T-helper 1 cell treated with Interleukin-12 subunit alpha and Interleukin-12 subunit beta and Interleukin-4 antibody, amounts not matched to agents 30 μg/mL and 1 μg/mL, for 36 hours (primary cell): Measurements from ENCODE around the gene KCNJ4.
A peak's percentile ranks its signal among the peaks of the same experiment; 100 is the strongest.
"Not testable (repeated sequence)": the region's sequence is repeated elsewhere in the genome, so short reads cannot be mapped to it uniquely, and the experiment has no call there.

Experiments used
- H3K27ac Mint-ChIP-seq: one replicate; pipeline ENCODE4 v1.8.0; 2021; ENCODE audit warnings: mild to moderate bottlenecking, mixed read lengths
- H3K27me3 Mint-ChIP-seq: one replicate; pipeline ENCODE4 v1.8.0; 2021; ENCODE audit warnings: low read depth, mixed read lengths
- H3K36me3 Mint-ChIP-seq: one replicate; pipeline ENCODE4 v1.8.0; 2021; ENCODE audit warnings: low read depth, mixed read lengths
- H3K4me1 Mint-ChIP-seq: one replicate; pipeline ENCODE4 v1.8.0; 2021; ENCODE audit warnings: low read depth, mixed read lengths
- H3K4me3 Mint-ChIP-seq: one replicate; pipeline ENCODE4 v1.8.0; 2021; ENCODE audit warnings: mild to moderate bottlenecking, moderate library complexity, mixed read lengths
- H3K9me3 Mint-ChIP-seq: one replicate; pipeline ENCODE4 v1.8.0; 2021; ENCODE audit warnings: mixed read lengths

The KCNJ4 gene

DNA sequence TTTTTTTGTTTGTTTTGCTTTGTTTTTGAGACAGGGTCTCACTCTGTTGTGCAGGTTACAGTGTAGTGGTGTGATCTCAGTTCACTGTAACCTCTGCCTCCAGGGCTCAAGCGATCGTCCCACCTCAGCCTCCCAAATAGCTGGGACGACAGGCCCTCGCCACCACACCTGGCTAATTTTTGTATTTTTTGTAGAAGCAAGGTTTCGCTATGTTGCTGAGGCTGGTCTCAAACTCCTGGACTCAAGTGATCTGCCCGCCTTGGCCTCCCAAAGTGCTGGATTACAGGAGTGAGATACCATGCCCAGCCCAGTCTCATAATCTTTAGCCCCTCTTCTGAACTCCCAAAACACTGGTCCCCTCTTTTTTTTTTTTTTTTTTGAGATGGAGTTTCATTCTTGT, 50.6 kb downstream of the KCNJ4 start:
- Mint-ChIP-seq H3K9me3 (no peaks in the 10 kb centered on the region), H3K36me3 (no peaks in the 10 kb centered on the region), H3K27me3 (peaks cover 29% of the 10 kb centered on the region), H3K4me3 (no peak overlapping the region), H3K4me1 (peaks cover 3% of the 10 kb centered on the region), H3K27ac (no peak overlapping the region)

DNA sequence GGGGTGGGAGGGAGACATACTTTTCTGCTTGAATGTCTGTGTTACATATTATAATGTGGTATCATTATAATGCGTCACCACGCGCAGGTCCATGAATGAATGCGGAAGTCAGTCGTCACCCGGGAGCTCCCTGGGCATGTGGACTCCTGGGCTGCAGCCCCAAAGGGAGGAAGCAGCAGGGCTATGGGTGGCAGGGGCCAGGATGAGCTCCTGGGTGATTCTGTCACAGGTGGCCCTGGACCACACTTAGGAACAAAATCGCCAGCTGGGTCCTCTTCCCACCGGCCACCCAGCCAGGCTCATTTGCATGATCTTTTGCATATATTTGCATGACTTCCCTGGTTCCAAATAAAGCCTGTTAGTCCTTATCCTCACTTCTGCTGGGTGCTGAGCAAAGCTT, 51.2 kb downstream of the KCNJ4 start:
- peaks cover 3% of the 10 kb centered on the region for H3K4me1 Mint-ChIP-seq
- H3K36me3 Mint-ChIP-seq: no peaks in the 10 kb centered on the region
- H3K27ac Mint-ChIP-seq: no peak overlapping the region
- H3K4me3 Mint-ChIP-seq: no peak overlapping the region
- H3K9me3 Mint-ChIP-seq: no peaks in the 10 kb centered on the region
- peaks cover 29% of the 10 kb centered on the region for H3K27me3 Mint-ChIP-seq

DNA sequence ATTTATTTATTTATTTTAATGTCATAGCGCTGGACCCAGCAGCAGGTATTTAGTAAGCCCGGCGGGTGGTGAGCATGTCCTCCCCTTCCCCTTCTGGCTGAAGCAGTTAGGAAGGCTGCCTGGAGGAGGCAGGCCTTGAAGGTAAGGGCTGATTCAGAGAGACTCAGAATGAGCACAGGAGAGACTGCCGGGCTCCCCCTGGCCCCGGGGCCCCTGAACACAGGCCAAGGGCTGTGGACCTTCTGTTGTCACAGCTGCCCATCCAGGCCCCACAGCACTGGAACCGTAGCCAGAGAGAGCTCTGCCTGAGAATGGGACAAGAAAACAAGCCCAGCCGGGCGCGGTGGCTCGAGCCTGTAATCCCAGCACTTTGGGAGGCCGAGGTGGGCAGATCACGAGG, 52.8 kb downstream of the KCNJ4 start:
- H3K36me3 Mint-ChIP-seq: no peaks in the 10 kb centered on the region
- H3K27ac Mint-ChIP-seq: no peak overlapping the region
- no peak overlapping the region for H3K4me3 Mint-ChIP-seq
- peaks cover 3% of the 10 kb centered on the region for H3K4me1 Mint-ChIP-seq
- H3K9me3 Mint-ChIP-seq: no peaks in the 10 kb centered on the region
- H3K27me3 Mint-ChIP-seq: peaks cover 26% of the 10 kb centered on the region

DNA sequence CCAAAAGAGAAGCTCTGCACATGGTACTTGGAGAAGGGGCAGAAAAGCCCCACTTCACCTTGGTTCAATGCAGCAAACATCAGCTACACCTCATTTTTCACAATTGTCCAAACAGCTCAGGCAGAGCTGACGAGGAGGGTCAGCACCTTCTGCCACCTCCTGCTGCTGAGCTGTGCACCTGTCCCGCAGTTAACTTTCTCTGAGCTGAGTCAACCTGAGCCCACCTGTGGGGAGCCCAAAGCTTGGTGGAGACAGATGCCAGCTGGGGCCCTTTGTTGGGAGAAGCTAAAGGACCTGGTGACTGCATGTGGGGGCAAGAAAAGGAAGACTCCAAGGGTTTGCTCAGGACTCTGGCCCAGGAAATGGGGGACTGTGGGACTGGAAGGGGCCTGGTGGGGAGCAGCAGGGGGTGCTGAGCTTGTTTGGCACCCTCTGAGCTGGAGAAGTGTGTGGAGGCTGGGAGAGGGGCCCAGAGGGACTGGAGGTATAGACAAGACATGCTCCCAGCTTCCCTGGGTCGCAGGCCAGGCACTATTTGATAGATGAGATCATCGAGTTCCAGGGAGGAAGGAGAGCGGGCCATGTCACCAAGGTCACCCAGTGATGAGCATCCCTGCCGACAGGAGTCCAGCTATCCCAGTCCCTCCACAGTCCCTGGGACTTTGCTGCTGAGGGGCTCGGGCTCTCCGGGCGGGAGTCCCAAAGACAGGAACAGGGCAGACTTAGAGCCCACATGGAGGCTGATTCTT, 53.5 kb downstream of the KCNJ4 start:
- peaks cover 8% of the 10 kb centered on the region for H3K4me1 Mint-ChIP-seq
- H3K36me3 Mint-ChIP-seq: no peaks in the 10 kb centered on the region
- H3K27ac Mint-ChIP-seq: no peak overlapping the region
- no peaks in the 10 kb centered on the region for H3K9me3 Mint-ChIP-seq
- peaks cover 26% of the 10 kb centered on the region for H3K27me3 Mint-ChIP-seq
- H3K4me3 Mint-ChIP-seq: no peak overlapping the region

DNA sequence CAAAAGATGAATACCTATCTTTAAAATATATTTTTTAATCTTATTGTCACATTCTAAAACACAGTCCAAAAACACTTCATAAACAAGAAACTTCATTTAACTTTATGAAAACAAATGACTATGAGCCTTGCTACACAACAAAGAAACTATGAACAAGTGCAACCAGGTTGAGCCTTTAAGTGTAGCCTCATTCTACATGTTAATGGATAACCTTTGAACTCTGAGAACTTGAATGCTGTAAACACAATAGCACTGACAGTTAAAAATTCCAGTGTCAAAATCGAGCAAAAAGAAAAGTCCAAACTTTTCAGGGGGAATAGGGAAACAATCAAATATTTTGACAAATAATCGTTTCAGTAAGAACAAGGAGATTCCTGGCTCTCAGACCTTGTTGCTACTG, 54.7 kb downstream of the KCNJ4 start:
- H3K9me3 Mint-ChIP-seq, H3K36me3 Mint-ChIP-seq, H3K4me3 Mint-ChIP-seq, H3K27ac Mint-ChIP-seq: not testable (repeated sequence)
- peaks cover 26% of the 10 kb centered on the region for H3K27me3 Mint-ChIP-seq
- peaks cover 20% of the 10 kb centered on the region for H3K4me1 Mint-ChIP-seq

DNA sequence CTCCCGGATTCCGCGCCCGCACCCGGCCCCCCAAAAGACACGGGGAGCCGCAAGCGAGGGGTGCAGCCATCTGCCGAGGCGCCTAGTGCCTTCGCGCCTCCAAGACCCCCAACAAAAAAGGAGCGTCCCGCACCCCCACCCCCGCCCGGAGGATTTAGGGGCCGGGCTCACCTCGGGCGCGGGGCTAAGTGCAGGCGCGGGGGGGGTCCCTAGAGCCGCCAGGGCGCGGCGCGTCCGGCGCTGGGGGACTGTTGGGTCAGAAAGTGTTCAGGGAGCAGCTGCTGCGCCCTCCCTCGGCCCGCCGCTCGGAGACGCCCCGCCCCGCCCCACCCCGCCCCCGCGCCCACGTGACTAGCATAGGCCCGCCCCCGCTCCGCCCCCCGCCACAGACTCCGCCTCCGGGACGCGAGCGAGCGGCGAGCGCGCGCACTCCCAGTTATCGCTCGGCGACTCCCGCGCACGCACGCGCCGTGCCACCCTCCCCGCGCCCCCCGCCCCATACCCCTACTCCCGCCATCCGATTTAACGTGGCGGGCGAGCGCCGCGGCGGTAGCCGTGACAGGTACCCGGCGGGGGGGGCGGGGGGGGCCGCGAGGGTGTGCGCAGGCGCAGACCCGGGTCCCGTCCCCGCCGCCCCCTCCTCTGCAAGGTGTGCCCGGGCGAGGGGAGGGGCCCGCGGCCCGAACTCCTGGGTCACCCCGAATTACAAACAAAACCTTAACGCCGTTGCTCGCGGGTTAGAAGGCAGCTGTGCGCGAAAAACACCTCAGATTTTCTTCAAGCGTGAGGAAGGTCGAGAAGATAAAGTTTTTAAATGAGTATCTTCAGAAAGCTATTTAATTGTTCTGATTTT, 56.2 kb downstream of the KCNJ4 start:
- Mint-ChIP-seq H3K27me3 (peaks cover 26% of the 10 kb centered on the region), H3K9me3 (no peaks in the 10 kb centered on the region), H3K4me1 (peaks cover 28% of the 10 kb centered on the region), H3K36me3 (peaks cover 2% of the 10 kb centered on the region), H3K27ac (peak overlapping the region; percentile 81), H3K4me3 (peak overlapping the region; percentile 84)

DNA sequence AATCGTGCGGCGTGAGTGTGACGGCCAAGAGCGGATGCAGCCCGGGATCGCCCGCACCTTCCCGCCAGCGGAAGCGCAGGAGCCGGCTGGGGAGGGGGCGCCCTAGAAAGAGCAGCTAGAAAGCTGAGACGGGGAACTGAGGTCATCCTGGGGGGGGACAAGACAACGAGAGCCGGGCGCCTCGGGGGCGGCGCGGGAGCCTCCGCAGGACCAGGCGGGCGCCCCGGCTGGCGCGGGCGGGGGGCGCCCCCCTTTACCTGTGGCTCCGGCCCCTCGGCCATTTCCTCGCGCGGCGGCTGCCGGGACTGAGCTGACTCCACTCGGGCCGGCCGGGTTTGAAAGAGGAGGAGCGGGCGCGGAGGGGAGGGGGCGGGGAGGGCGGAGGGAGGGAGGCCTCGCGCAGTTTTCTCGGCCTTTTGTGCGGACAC, 56.8 kb downstream of the KCNJ4 start:
- Mint-ChIP-seq H3K27ac (peak overlapping the region; percentile 82), H3K4me3 (peak overlapping the region; percentile 79), H3K27me3 (peaks cover 24% of the 10 kb centered on the region), H3K4me1 (peaks cover 34% of the 10 kb centered on the region)
- H3K36me3 Mint-ChIP-seq, H3K9me3 Mint-ChIP-seq: not testable (repeated sequence)

DNA sequence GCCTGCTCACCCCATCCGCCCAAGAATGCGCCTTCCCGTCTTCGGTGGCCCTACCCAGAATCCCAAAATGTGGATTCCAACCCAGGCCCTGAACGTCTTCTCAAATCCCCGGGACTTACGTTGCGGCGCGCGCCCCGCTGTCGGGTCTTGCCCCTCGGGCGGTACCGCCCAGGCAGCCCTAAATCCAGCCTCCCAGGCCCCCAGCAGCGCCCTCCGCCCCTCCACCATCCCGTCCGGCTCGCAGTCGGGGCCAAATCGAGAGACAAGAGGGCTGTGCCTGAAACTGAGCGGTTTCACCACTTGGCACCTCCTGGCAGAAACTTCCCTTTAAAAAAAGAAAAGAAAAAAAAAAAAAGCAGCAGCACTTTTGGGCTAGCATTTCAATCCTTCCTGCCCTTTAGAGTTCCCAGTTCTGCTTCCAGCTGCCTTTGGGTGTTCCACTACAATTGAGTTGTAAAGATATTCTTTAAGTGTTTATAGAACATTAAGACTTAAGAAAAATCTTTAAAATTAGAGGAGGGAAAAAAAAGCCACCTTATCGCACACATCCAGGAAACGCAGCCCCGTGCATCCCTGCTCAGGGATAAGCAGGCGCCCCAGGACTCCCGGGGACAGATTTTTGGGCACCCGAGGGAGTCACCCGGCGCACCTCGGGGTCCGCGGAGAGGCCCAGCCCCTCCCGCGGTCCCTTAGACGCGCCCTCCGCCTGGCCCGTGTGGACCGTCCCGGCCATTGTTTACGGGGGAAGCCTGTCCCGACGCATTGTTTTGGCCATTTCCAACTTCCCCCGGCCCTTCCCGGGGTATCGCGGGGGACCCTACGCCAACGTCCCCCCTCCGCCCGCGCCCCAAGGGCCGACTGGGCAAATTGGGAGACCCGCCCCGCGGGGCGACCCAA, 57.6 kb downstream of the KCNJ4 start:
- Mint-ChIP-seq H3K27me3 (peaks cover 20% of the 10 kb centered on the region), H3K36me3 (peaks cover 2% of the 10 kb centered on the region), H3K9me3 (no peaks in the 10 kb centered on the region), H3K4me1 (peaks cover 40% of the 10 kb centered on the region), H3K27ac (peak overlapping the region; percentile 62), H3K4me3 (peak overlapping the region; percentile 79)

DNA sequence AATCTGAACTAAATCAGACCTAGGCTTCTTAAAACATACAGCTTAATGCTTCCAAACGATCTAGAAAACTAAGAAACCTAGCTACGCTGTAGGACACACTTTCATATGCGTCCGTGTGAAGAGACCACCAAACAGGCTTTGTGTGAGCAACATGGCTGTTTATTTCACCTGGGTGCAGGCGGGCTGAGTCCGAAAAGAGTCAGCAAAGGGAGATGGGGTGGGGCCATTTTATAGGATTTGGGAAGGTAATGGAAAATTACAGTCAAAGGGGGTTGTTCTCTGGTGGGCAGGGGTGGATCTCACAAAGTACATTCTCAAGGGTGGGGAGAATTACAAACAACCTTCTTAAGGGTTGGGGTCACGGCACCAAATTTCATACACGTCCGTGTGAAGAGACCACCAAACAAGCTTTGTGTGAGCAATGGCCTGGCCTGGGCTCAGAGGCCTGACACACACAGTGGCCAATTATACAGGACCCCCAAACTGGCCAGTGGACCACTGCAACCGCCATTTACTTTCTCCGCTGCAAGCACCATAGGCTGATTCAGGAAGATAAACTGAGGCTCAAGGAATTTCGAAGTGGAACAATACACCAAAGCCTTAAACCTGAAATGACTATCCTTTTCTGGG, 58.4 kb downstream of the KCNJ4 start:
- Mint-ChIP-seq H3K27ac (peak overlapping the region; percentile 63), H3K4me3 (peak overlapping the region; percentile 79), H3K4me1 (peaks cover 40% of the 10 kb centered on the region), H3K27me3 (peaks cover 18% of the 10 kb centered on the region)
- H3K9me3 Mint-ChIP-seq, H3K36me3 Mint-ChIP-seq: not testable (repeated sequence)

DNA sequence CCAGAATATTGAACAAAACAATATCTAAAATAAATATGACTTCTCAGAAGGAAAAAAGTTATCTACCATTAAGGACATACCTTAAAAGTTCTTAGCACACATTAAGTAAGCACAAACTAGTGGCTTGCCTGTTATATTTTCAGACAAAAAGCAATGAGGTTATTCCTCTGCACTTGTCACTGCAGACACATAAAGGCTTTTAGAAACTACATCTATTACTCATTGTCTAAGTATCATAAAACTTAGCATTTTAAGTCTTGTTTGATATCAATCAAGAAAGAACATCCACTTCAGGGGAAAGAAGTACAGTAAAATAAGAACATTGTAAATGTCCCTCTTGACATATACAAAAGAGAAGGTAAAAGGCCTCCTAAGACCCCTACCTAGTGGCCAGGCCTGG, 59.1 kb downstream of the KCNJ4 start:
- peaks cover 42% of the 10 kb centered on the region for H3K4me1 Mint-ChIP-seq

DNA sequence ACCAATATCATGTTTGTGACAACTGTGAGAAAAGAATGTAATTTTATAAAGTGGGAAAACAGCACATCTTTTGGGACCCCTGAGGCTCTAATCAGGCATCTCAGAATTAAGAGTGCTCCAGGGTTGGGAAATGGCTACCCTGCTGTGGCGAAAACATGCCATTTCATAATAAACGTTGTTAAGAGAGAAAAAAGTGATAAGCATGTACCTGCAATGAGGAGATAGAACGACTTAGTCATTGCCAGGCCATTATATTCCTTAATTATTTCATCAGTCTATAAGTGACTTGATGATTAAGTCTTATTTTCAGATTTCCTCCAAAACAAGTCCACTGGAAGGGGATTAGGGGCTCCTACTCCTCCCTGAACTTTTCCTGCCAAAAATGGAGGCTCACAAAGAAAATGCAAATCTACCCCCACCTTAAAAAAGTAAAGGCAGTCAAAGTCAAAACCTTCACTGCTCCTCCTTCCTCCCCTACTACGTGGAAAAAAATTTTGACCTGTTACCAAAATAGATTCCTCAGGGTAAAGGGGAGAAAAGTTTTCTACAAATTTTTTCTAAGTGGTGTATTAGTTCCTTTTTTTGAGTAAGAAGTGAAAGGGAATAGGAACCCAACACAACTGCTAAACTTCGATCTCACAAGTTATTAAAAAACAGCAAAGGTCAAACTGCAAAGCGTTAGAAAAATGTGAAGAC, 59.9 kb downstream of the KCNJ4 start:
- H3K4me3 Mint-ChIP-seq: peak overlapping the region; percentile 79
- H3K27me3 Mint-ChIP-seq, H3K9me3 Mint-ChIP-seq, H3K36me3 Mint-ChIP-seq: not testable (repeated sequence)
- peak overlapping the region; percentile 7 for H3K27ac Mint-ChIP-seq
- peaks cover 51% of the 10 kb centered on the region for H3K4me1 Mint-ChIP-seq

More for the DNA sequence above, 59.1 kb downstream of the KCNJ4 start:
- not testable (repeated sequence) for H3K36me3 Mint-ChIP-seq, H3K9me3 Mint-ChIP-seq
- Mint-ChIP-seq H3K27ac (peak overlapping the region; percentile 63), H3K4me3 (peak overlapping the region; percentile 79), H3K27me3 (peaks cover 12% of the 10 kb centered on the region)

DNA sequence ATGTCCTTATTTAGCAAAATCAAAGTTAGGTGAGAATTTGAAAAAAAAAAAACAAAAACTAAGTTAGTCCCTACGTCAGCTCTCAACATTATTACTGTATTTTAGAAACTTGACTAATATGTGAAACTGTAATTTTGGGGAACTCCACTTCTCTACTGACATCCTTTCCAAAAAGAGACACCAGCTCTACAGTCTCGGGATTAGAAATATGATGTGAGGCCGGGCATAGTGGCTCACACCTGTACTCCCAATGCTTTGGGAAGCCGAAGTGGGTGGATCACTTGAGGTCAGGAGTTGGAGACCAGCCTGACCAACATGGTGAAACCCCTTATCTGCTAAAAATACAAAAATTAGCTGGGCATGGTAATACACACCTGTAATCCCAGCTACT, 65.6 kb downstream of the KCNJ4 start:
- not testable (repeated sequence) for H3K27ac Mint-ChIP-seq, H3K36me3 Mint-ChIP-seq, H3K4me3 Mint-ChIP-seq, H3K9me3 Mint-ChIP-seq, H3K27me3 Mint-ChIP-seq
- H3K4me1 Mint-ChIP-seq: peaks cover 45% of the 10 kb centered on the region

DNA sequence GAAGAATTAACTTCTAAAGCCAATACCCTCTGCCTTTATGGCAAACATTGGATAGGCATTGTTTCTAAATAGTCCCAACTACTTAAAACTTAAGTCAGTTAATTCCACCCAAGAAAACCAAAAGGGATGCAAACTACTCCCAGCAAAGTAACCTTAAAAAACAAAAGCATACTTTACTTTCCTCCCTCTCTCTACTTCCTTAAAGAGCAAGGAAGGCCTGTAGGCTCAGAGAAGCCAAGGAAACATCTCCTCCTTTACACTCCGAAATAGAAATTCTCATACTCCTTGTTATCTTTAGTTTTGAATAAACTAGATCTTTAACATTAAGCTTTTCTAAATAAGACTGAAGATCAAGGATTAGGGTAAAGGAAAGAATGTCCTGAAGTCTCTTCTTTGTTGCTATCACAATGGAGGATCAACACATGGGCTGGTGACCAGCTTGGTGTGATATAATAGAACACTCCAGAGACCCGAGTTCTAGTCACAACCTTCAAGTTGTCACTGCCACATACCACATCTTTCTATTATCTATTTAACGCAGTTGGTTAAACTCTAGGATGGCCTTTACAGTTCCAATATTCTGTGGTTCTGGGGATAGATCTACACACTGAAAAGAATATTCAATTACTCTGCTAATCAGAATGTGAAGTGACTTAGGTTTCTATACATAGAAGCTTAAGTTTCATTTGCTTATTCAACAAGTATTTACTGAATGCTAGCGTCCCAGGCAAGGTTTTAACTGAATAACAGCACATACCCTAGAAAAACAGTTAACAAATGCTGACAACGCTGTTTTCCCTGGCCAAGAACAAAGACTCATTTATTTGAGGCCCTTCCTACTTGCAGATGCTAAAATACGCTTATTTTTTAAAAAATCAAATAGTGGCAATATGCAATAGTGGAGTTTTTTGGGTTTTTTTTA, 66.2 kb downstream of the KCNJ4 start:
- not testable (repeated sequence) for H3K4me3 Mint-ChIP-seq, H3K27ac Mint-ChIP-seq, H3K9me3 Mint-ChIP-seq, H3K27me3 Mint-ChIP-seq, H3K36me3 Mint-ChIP-seq
- peaks cover 38% of the 10 kb centered on the region for H3K4me1 Mint-ChIP-seq
